Stimulated activated CD4-positive, alpha-beta T cell treated with anti-CD3 and anti-CD28 coated beads, Interleukin-1b, Interleukin-23, amount 100 ng/mL, for 4 hours (primary cell): ENCODE measurements around the gene PLEKHG3.

Source experiments
- DNase-seq, 2 donors: peaks; one replicate each; pipeline ENCODE4 v3.0.0-alpha.2; 2020; ENCODE audit warnings: low read depth in 2 of 2

Gene PLEKHG3

GRCh38 chr14:64706593-64707193 is 2.5 kb downstream of the PLEKHG3 start:
- DNase-seq, result no peak

- DNase-seq, result no peak
Observed at GRCh38 chr14:64707661-64708060, 3.4 kb downstream of the PLEKHG3 start.

- no peak for DNase-seq
Observed at GRCh38 chr14:64708148-64709004, 4.2 kb downstream of the PLEKHG3 start.

GRCh38 chr14:64709126-64709525 is 4.9 kb downstream of the PLEKHG3 start:
- no peak for DNase-seq

DNA sequence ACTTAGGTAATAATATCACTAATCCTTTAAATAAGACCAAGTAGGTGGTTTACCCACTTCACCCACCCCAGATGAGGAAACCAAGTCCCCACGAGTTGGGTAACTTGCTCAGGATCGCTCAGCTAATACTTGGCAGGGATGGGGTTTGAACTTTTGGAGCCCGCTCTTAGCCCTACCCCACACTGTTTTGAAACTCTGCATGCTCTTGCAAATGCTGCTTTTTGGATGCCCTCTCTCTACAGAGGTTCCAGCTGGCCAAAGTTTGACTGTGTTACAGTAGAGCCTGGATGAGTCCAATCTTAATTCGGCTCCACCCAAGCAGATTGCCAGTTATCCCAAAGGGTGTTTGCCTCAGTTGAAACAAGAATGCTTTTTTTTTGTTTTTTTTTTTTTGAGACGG is 6.8 kb downstream of the PLEKHG3 start:
- DNase-seq, result no peak

DNA sequence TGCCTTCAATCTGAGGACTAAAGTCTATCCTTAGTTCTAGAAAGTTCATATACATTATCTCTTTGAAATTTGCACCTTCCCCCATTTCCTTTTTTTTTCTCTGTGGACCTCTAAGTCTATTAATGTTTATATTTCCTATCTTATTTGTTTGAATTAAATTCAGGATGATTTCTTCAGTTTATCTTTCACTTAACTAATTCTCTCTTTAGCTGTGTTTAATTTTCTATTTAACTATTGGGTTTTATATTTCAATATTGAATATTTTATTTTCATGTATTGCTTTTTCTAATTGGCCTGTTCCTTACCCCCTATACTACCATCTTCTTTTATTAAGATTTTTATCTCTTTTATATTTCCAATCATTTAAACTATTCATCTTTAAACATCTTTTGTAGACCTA is 9.5 kb downstream of the PLEKHG3 start:
- DNase-seq, result no peak

DNA sequence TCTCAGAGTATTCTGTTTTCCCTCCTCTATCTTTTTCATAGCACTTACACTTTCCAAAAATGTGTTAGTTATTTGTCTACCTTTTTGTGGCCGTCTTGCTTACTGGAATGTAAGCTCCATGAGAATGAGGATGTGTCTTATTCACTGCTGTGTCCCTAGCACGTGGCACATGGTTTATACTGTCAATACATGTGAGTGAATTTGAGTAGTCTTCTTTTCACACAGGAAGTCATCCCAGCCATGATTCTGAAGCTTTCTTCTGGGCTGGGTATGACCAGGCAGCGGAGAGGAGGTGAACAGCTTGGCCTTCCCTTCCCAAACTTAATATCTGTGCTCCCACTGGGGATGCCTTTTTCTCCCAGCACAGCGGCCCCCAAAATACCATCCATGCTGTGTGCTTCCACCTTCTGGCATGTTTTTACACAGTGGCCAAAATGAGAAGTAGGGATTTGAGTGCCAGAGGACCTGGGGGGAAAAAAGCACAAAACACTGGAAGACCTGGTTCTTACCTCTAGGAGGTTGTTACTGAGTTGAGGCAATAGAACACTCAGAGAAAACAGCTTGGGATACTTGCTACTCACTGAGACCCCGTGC is 10.3 kb downstream of the PLEKHG3 start:
- no peak for DNase-seq

DNA sequence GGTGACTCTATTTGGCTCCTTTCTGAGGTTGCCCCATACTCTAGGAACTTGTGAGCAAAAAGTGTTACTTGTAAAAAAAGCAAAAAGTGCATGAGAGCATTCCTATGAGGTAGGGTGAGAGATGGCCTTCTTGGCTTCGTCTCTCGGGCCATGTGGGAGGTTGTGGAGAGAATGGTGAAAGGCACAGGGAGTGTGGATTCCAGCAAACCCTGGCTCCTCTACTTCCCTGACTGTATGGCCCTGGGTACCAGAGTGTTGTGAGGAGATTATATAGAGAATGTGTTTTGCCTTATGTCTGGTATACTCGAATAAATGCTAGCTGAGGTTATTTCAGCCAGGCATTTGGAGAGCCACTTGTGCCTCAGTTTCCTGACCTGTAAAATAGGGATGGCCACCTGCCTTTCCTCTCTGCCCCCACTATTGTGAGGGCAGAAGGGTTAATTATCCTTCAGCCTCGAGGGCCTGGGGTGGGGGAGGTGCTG is 11.0 kb downstream of the PLEKHG3 start:
- DNase-seq, result no peak

GRCh38 chr14:64715628-64716412 is 11.6 kb downstream of the PLEKHG3 start:
- DNase-seq, result no peak

DNA sequence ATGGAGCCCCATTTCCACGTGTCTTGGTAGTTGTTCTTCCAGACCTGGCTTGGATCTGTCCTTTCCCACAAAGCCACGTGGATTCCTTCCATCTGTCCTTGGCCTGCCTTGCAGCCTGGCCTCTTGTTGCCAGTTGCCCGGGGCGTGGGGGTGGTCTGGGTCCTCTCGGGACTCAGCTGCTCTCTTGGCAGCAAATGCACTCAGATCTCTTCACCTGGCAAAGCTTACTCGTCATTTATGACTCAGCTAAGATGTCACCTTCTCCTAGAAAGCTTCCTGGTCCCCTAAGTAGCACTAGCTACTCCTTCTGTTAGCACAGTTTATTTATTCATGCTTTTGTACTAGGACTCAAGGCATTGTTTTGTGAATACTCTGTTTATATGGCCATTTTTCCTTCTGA is 13.6 kb downstream of the PLEKHG3 start:
- no peak for DNase-seq

DNA sequence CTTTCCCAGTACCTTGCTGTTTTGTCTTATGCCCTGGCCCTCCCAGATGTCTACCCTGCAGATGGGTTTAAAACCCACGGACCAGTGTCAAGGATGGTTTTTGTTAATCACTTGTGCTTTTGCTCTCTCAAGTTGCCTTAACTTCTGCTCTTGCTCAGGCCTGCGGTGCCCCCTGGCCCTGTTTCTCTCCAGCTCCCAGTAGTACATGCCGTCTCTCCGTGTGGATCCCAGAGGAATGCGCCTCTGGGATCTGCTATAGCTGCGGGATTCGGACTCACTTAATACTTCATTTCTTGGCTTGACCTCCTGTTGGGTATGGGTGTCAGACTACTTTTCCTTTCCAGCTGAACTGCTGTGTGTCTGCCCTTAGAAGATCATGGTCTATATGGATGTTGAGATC is 14.5 kb downstream of the PLEKHG3 start:
- no peak for DNase-seq

DNA sequence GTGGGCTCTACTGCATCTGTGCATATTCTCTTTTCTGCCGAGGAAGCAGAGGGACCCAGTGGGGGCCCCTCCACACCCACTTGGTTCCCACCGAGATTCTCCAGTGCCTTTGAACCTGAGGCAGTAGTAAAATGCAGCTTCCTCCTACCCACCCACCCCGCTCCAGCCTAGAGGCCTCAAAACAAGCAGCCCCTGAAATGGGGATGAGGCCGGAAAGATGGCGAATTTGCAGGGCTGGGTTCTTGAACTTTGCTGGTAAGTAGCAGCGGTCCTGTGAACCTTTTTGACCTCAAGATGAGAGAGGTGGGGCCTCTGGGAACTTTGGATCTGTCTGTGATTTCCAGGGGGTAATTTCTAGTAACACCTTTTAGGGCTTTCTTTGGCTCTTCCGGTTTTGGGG is 15.4 kb downstream of the PLEKHG3 start:
- no peak for DNase-seq

- DNase-seq, result no peak
Observed at GRCh38 chr14:64720131-64720576, 15.9 kb downstream of the PLEKHG3 start.

DNA sequence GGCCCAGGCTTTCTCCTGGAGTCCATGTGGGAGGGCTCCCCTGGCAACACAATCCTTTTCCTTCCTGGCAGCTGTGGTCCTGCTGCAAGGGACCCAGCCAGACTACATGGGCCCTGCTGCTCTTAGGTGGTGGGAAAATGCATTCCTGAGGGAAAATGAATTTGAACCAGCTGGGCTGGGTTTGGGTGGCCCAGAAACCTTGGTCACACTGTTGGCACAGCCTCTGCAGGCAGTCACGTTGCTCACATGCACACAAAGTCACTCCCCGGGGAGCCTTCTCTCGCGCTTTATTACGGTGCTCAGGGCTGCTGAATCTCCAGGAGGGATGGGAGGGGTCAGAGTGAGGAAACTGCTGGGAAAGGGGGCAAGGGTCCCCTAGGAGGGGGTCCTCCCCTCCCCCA is 17.2 kb downstream of the PLEKHG3 start:
- no peak for DNase-seq

GRCh38 chr14:64721899-64722298 is 17.7 kb downstream of the PLEKHG3 start:
- DNase-seq, result no peak

- no peak for DNase-seq
Observed at GRCh38 chr14:64722842-64723447, 18.7 kb downstream of the PLEKHG3 start.

- no peak for DNase-seq
Observed at GRCh38 chr14:64723691-64724577, 19.7 kb downstream of the PLEKHG3 start.

GRCh38 chr14:64724578-64724930 is 20.3 kb downstream of the PLEKHG3 start:
- DNase-seq, result no peak

DNA sequence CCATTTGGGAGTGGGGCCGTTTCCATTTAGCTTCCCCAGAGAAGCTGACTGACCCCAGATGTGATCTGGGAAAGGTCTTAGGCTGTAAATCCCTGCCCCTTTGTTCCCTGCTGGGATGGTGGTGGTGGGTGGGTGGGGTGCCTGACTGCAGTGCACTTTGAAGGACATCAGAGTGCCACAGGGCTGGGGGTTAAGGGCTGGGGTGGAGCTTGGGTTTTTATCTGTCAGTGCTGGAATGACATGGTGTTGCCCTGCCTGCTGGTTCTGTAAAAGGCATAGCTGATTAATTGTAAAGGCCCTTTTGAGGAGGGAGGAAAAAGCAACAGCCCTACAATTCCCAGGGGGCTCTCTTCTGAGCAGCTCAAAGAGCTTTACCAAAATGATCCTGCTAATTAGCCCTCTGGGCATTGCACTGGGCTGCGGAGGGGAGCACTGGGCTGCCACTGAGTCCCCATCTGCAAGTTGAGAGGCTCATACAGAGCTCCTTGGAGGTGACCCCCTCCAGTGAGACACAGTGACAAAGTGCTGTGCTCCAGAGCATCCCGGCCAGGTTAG is 21.1 kb downstream of the PLEKHG3 start:
- no peak for DNase-seq

DNA sequence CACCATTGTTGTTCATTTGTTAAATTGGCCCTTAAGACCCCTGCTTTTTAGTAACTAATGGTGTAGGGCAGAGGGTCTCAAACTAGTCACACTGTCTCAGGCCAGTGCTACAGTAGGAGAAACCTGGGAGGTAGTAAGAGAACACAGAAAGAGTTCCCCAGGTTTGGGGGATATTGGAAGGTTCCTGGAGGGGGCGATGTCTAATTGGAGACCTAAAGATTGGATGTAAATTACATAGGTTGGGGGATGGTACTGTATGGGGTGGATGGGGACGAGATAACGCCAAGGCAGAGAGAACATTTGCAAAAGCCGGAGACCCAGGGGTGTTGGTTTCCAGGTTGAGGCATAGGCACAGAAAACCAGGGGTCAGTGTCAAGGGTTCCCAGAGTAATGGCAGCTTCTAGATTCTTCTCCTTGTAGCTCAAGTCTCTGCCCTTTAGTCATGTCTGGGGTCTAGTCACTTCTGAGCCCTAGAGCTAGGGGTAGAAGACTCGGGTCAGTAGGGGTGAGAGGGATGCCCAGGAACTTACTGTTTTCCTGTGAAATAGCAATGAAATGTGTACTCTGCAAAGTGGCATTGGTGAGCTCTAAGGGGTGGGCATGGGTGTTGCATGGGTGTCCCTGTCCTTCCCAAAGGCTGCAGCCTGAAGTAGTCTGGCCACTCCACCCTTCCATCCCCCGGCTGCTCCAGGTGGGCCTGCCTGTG is 21.8 kb downstream of the PLEKHG3 start:
- no peak for DNase-seq
